Osteoblast (primary cell): ENCODE results near the gene SSRP1. TPM values are rescaled to one million over a fixed set of nuclear protein-coding genes. Genes with fewer than 3 reads are reported as not detected.

ENCODE experiments used
- DNase-seq: peaks from one replicate; pipeline ENCODE4 v3.0.0; 2011; ENCODE audit warnings: low spot score, mixed read lengths; ENCODE audit not compliant: insufficient read length; ENCODE audit errors: missing footprints
- H2AFZ ChIP-seq: 2 replicates; pipeline ENCODE4 v1.6.0; 2011; ENCODE audit warnings: mild to moderate bottlenecking, low read length
- H3K27ac ChIP-seq: 2 replicates; pipeline ENCODE4 v1.5.1; 2011; ENCODE audit warnings: mild to moderate bottlenecking, low read depth, low read length, moderate library complexity
- H3K27me3 ChIP-seq: 2 replicates; pipeline ENCODE4 v1.6.0; 2012; ENCODE audit warnings: mild to moderate bottlenecking, control low read depth, inconsistent platforms, low read length, moderate library complexity; ENCODE audit not compliant: insufficient read depth
- H3K36me3 ChIP-seq: 2 replicates; pipeline ENCODE4 v1.5.1; 2011; ENCODE audit warnings: mild to moderate bottlenecking, low read length, control low read depth, moderate library complexity; ENCODE audit not compliant: insufficient read depth
- H3K4me1 ChIP-seq: 2 replicates; pipeline ENCODE4 v1.5.1; 2011; ENCODE audit warnings: mild to moderate bottlenecking, low read length, control low read depth, moderate library complexity; ENCODE audit not compliant: insufficient read depth
- H3K4me2 ChIP-seq: 2 replicates; pipeline ENCODE4 v1.6.0; 2011; ENCODE audit warnings: mild to moderate bottlenecking, low read length; ENCODE audit not compliant: insufficient read depth
- H3K4me3 ChIP-seq: fragments of 200-600 bp; sonication (generic); 3 replicates; pipeline ENCODE4 v1.5.1; 2012; ENCODE audit warnings: mild to moderate bottlenecking, low read length, inconsistent platforms; ENCODE audit not compliant: insufficient read depth
- H3K79me2 ChIP-seq: 2 replicates; pipeline ENCODE4 v1.6.0; 2012; ENCODE audit warnings: mild to moderate bottlenecking, low read length, control low read depth, inconsistent platforms; ENCODE audit not compliant: insufficient read depth
- H3K9me3 ChIP-seq: 2 replicates; pipeline ENCODE4 v1.5.1; 2011; ENCODE audit warnings: low read depth, low read length, control low read depth
- H4K20me1 ChIP-seq: 2 replicates; pipeline ENCODE4 v1.6.0; 2012; ENCODE audit warnings: mild to moderate bottlenecking, low read length, control low read depth; ENCODE audit not compliant: insufficient read depth
- total RNA-seq: library from RNA; depleted of rRNA; stranded (reverse); fragments of >200 nt; gene quantifications from 2 replicates; pipeline ENCODE4 v1.2.3, GENCODE V29; 2012
- TF ChIP-seq, protein P1 (sequence below): IDR thresholded peaks from 2 replicates; pipeline ENCODE4 v1.5.1; 2011; ENCODE audit warnings: mild to moderate bottlenecking, low read depth, low read length, moderate library complexity; ENCODE audit errors: extremely low read depth

Gene SSRP1
- total RNA-seq, 1 donor: 55.4 TPM

GRCh38 chr11:57368106-57368844 is 32.6 kb upstream of the SSRP1 start:
- Histone ChIP-seq H2AFZ (no peak overlapping the region), H3K4me2 (no peak overlapping the region), H3K36me3 (no peaks in the 10 kb centered on the region), H3K4me1 (peaks cover 6% of the 10 kb centered on the region), H4K20me1 (no peaks in the 10 kb centered on the region), H3K9me3 (no peaks in the 10 kb centered on the region), H3K27me3 (no peaks in the 10 kb centered on the region), H3K4me3 (no peak overlapping the region), H3K79me2 (no peaks in the 10 kb centered on the region), H3K27ac (no peak overlapping the region)
- TF ChIP-seq, protein P1, sequence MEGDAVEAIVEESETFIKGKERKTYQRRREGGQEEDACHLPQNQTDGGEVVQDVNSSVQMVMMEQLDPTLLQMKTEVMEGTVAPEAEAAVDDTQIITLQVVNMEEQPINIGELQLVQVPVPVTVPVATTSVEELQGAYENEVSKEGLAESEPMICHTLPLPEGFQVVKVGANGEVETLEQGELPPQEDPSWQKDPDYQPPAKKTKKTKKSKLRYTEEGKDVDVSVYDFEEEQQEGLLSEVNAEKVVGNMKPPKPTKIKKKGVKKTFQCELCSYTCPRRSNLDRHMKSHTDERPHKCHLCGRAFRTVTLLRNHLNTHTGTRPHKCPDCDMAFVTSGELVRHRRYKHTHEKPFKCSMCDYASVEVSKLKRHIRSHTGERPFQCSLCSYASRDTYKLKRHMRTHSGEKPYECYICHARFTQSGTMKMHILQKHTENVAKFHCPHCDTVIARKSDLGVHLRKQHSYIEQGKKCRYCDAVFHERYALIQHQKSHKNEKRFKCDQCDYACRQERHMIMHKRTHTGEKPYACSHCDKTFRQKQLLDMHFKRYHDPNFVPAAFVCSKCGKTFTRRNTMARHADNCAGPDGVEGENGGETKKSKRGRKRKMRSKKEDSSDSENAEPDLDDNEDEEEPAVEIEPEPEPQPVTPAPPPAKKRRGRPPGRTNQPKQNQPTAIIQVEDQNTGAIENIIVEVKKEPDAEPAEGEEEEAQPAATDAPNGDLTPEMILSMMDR: no peak
- no peak for DNase-seq

- no peaks in the 10 kb centered on the region for H3K36me3 ChIP-seq
- peaks cover 7% of the 10 kb centered on the region for H3K27me3 ChIP-seq
- no peak overlapping the region for H3K27ac ChIP-seq
- no peaks in the 10 kb centered on the region for H3K79me2 ChIP-seq
- no peaks in the 10 kb centered on the region for H3K9me3 ChIP-seq
- no peak overlapping the region for H3K4me2 ChIP-seq
- no peak for DNase-seq
- TF ChIP-seq, protein P1: no peak
- no peaks in the 10 kb centered on the region for H4K20me1 ChIP-seq
- peaks cover 1% of the 10 kb centered on the region for H3K4me1 ChIP-seq
- no peak overlapping the region for H3K4me3 ChIP-seq
- H2AFZ ChIP-seq: no peak overlapping the region
Observed at GRCh38 chr11:57364851-57365660, 29.4 kb upstream of the SSRP1 start.

DNA sequence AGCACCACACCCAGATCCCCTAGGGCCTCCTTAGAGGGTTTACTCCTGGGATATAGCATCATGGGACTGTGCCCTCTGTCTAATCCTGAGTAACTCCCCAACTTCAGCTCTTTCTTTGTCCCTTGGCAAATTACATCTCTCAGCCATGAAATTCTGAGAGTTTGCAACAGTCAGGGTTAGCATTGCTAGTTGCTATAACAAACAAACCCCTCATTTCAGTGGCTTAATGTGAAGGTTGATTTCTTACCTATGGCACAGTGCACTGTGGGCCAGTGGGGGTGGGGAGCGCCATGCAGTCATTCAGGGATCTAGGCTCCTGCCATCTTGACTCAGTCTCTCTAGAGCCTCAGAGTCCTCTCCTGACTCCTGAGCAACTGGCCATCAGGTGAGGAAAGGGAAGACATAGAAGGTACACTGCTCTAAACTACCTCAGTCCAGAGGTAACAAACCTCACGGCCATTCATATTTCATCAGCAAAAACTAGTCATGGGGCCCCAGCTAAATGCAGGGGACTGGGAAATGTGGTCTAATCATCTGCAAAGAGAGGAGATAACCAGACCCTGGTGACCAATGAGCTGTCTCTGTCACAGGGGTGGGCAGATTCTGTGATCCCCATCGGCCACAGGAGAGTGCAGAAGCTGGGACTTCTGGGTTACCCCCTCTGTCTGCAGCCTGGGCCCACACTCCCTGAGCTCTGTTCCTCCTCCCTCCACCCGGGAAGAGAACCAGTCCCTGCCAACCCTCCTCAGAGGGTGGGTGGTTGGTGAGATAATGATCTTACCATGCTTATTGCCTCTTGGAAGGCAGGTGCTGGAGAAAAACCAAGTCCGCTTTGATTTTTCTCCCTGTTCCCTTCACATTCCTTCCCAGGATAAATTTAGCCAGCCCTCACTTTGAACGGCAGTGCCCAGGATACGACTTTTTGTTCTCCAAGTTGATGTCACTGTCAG is 27.7 kb upstream of the SSRP1 start:
- no peaks in the 10 kb centered on the region for H4K20me1 ChIP-seq
- no peak for DNase-seq
- H3K27me3 ChIP-seq: peaks cover 7% of the 10 kb centered on the region
- H3K27ac ChIP-seq: no peak overlapping the region
- no peaks in the 10 kb centered on the region for H3K4me1 ChIP-seq
- no peak overlapping the region for H3K4me2 ChIP-seq
- H3K79me2 ChIP-seq: no peaks in the 10 kb centered on the region
- H3K36me3 ChIP-seq: no peaks in the 10 kb centered on the region
- H3K9me3 ChIP-seq: no peaks in the 10 kb centered on the region
- H3K4me3 ChIP-seq: no peak overlapping the region
- TF ChIP-seq, protein P1: no peak
- H2AFZ ChIP-seq: no peak overlapping the region
